ENCODE results near the gene PFAS.
"Not testable (repeated sequence)": the region's sequence is repeated elsewhere in the genome, so short reads cannot be mapped to it uniquely, and the experiment has no call there.

The PFAS gene

GRCh38 chr17:8212312-8213180, 36.5 kb upstream of the PFAS start:
- H3K9ac ChIP-seq = no peak overlapping the region
- H3K4me3 ChIP-seq = no peak overlapping the region
- H3K9me3 ChIP-seq (replicated peaks in 1 of 11) = no peaks in the 10 kb centered on the region
- H3K36me3 ChIP-seq = peaks cover 0 to 19% (median 6%) of the 10 kb centered on the region in 11 experiments; a peak in 18 of 22 replicates
- H3K27ac ChIP-seq = no peak overlapping the region
- H4K20me1 ChIP-seq = peaks cover 0 to 19% (median 5%) of the 10 kb centered on the region in 11 experiments; a peak in 14 of 22 replicates
- peaks cover 26 to 41% (median 36%) of the 10 kb centered on the region in 10 experiments for H3K4me1 ChIP-seq
- H3K27me3 ChIP-seq = no peaks in the 10 kb centered on the region
- no peak for TF ChIP-seq Cebpa-rat (IDR thresholded peaks at IDR 0.05)
- no peak overlapping the region for H3K4me2 ChIP-seq

GRCh38 chr17:8214000-8214399, 35.1 kb upstream of the PFAS start:
- H3K36me3 ChIP-seq; H4K20me1 ChIP-seq; H3K9me3 ChIP-seq (replicated peaks in 1 of 11); H3K27me3 ChIP-seq; H3K9ac ChIP-seq; H3K4me2 ChIP-seq; H3K27ac ChIP-seq; H3K4me3 ChIP-seq: not testable (repeated sequence)
- peaks cover 18 to 28% (median 21%) of the 10 kb centered on the region in 10 experiments for H3K4me1 ChIP-seq

- TF ChIP-seq Cebpa-rat (IDR thresholded peaks at IDR 0.05) = no peak
- H4K20me1 ChIP-seq = no peaks in the 10 kb centered on the region
- H3K27me3 ChIP-seq = no peaks in the 10 kb centered on the region
- peak overlapping the region; percentile 87 to 100 (median 96) for H3K4me2 ChIP-seq
- H3K9me3 ChIP-seq (replicated peaks in 1 of 11) = no peaks in the 10 kb centered on the region
- peak overlapping the region; percentile 88 to 97 (median 94) for H3K27ac ChIP-seq
- H3K4me3 ChIP-seq = peak overlapping the region; percentile 62 to 82 (median 72)
- peak overlapping the region; percentile 82 to 95 (median 90) for H3K9ac ChIP-seq
- H3K36me3 ChIP-seq = no peaks in the 10 kb centered on the region
- H3K4me1 ChIP-seq = peaks cover 29 to 41% (median 37%) of the 10 kb centered on the region in 10 experiments
These were observed 28.1 kb upstream of the PFAS start for GRCh38 chr17:8220783-8221662.

- Histone ChIP-seq H3K27me3 (no peaks in the 10 kb centered on the region), H3K9ac (peak overlapping the region; percentile 82 to 95 (median 90)), H3K4me2 (peak overlapping the region; percentile 87 to 100 (median 96)), H3K4me3 (peak overlapping the region; percentile 62 to 82 (median 72)), H3K27ac (peak overlapping the region; percentile 88 to 97 (median 94)), H3K36me3 (no peaks in the 10 kb centered on the region), H3K9me3 (replicated peaks in 1 of 11) (no peaks in the 10 kb centered on the region), H3K4me1 (peaks cover 31 to 48% (median 42%) of the 10 kb centered on the region in 10 experiments), H4K20me1 (no peaks in the 10 kb centered on the region)
- TF ChIP-seq Cebpa-rat (IDR thresholded peaks at IDR 0.05) = no peak
These were observed 27.3 kb upstream of the PFAS start for GRCh38 chr17:8221663-8222379.

- H4K20me1 ChIP-seq = peaks cover 0 to 4% (median 0%) of the 10 kb centered on the region in 11 experiments; a peak in 3 of 22 replicates
- no peak for TF ChIP-seq Cebpa-rat (IDR thresholded peaks at IDR 0.05)
- peaks cover under 1 to 4% (median 2%) of the 10 kb centered on the region in 11 experiments; a peak in 18 of 22 replicates for H3K36me3 ChIP-seq
- H3K9ac ChIP-seq = peak overlapping the region; percentile 82 to 95 (median 90)
- peak overlapping the region; percentile 88 to 97 (median 94) for H3K27ac ChIP-seq
- H3K27me3 ChIP-seq = no peaks in the 10 kb centered on the region
- peak overlapping the region; percentile 62 to 82 (median 72) for H3K4me3 ChIP-seq
- H3K4me1 ChIP-seq = peaks cover 36 to 52% (median 47%) of the 10 kb centered on the region in 10 experiments
- H3K9me3 ChIP-seq (replicated peaks in 1 of 11) = no peaks in the 10 kb centered on the region
- H3K4me2 ChIP-seq = peak overlapping the region; percentile 87 to 100 (median 96)
These were observed 26.8 kb upstream of the PFAS start for GRCh38 chr17:8222380-8222629.

GRCh38 chr17:8222630-8223355, 26.3 kb upstream of the PFAS start:
- peak in 4 of 11 experiments; percentile 14 to 83 (median 36); a peak in 4 of 22 replicates for TF ChIP-seq Cebpa-rat (IDR thresholded peaks at IDR 0.05)
- peaks cover 41 to 57% (median 52%) of the 10 kb centered on the region in 10 experiments for H3K4me1 ChIP-seq
- peak overlapping the region; percentile 87 to 100 (median 96) for H3K4me2 ChIP-seq
- peaks cover 0 to 8% (median 0%) of the 10 kb centered on the region in 11 experiments; a peak in 3 of 22 replicates for H4K20me1 ChIP-seq
- no peaks in the 10 kb centered on the region for H3K9me3 ChIP-seq (replicated peaks in 1 of 11)
- no peaks in the 10 kb centered on the region for H3K27me3 ChIP-seq
- peak overlapping the region; percentile 88 to 97 (median 94) for H3K27ac ChIP-seq
- peaks cover 5 to 8% (median 7%) of the 10 kb centered on the region in 11 experiments for H3K36me3 ChIP-seq
- peak overlapping the region; percentile 62 to 82 (median 72) for H3K4me3 ChIP-seq
- H3K9ac ChIP-seq = peak overlapping the region; percentile 82 to 95 (median 90)

GRCh38 chr17:8223356-8224126, 25.5 kb upstream of the PFAS start:
- Histone ChIP-seq H4K20me1 (peaks cover 0 to 8% (median 0%) of the 10 kb centered on the region in 11 experiments; a peak in 3 of 22 replicates), H3K4me1 (peaks cover 45 to 61% (median 56%) of the 10 kb centered on the region in 10 experiments), H3K4me3 (peak overlapping the region; percentile 62 to 82 (median 72)), H3K27ac (peak overlapping the region; percentile 88 to 97 (median 94)), H3K27me3 (no peaks in the 10 kb centered on the region), H3K9ac (peak overlapping the region; percentile 82 to 95 (median 90)), H3K4me2 (peak overlapping the region; percentile 87 to 100 (median 96)), H3K36me3 (peaks cover 13 to 16% (median 15%) of the 10 kb centered on the region in 11 experiments), H3K9me3 (replicated peaks in 1 of 11) (no peaks in the 10 kb centered on the region)
- no peak for TF ChIP-seq Cebpa-rat (IDR thresholded peaks at IDR 0.05)

Data from BLaER1 treated with 17β-estradiol and CSF1 and Interleukin-3, amounts not matched to agents 10 nM and 100 nM (cell line).